ENCODE results near the gene CPT1B.

- TF ChIP-seq CTCF (IDR thresholded peaks at IDR 0.05): no peak
- TF ChIP-seq POLR2A (IDR thresholded peaks at IDR 0.05): no peak
- no peak for TF ChIP-seq POLR2AphosphoS5 (IDR thresholded peaks at IDR 0.05)
Observed at GRCh38 chr22:50599816-50600455, 21.7 kb upstream of the CPT1B start.
